PC-9 (cell line): ENCODE data around the gene UBTF. TPM values are rescaled to one million over a fixed set of nuclear protein-coding genes. Genes with fewer than 3 reads are reported as not detected.

ENCODE experiments used
- BruUV-seq: library from RNA; stranded (reverse); fragments of 400-500 nt; replicated peaks from 2 replicates; lab custom pipeline; 2021; lab: Mats Ljungman, UMichigan
- CTCF ChIA-PET: fragments of 300-600 bp; sonication (Branson Sonifier 250); formaldehyde crosslinking; loops from one replicate; lab custom pipeline; 2022; ENCODE audit warnings: antibody characterized with exemption; lab: Charles Lee
- POLR2A ChIA-PET: fragments of 300-600 bp; sonication (Branson Sonifier 250); formaldehyde crosslinking; loops from one replicate; lab custom pipeline; 2022; ENCODE audit warnings: antibody characterized with exemption; ENCODE audit not compliant: unreplicated experiment; lab: Charles Lee
- DNase-seq, 2 experiments: peaks; one replicate each; pipeline versions ENCODE4 v3.0.0 to v3.0.0-alpha.2; 2015 to 2022; ENCODE audit warnings: mixed read lengths in 1 of 2
- H2AFZ ChIP-seq: fragments of 200-600 bp; sonication (generic); 2 replicates; pipeline ENCODE4 v1.8.1; 2017; ENCODE audit warnings: antibody characterized with exemption
- H3F3A ChIP-seq: fragments of 200-600 bp; sonication (generic); 2 replicates; pipeline ENCODE4 v1.8.1; 2017; ENCODE audit warnings: antibody characterized with exemption, mild to moderate bottlenecking, low read depth; ENCODE audit not compliant: insufficient read depth
- H3K27ac ChIP-seq: fragments of 200-600 bp; sonication (generic); 2 replicates; pipeline ENCODE4 v1.6.1; 2016; ENCODE audit warnings: mixed run types
- H3K27me3 ChIP-seq: fragments of 200-600 bp; sonication (generic); 2 replicates; pipeline ENCODE4 v1.6.1; 2016; ENCODE audit warnings: low read depth, mixed run types; ENCODE audit not compliant: insufficient read depth
- H3K36me3 ChIP-seq: fragments of 200-600 bp; sonication (generic); 2 replicates; pipeline ENCODE4 v1.6.1; 2016; ENCODE audit warnings: low read depth, mixed run types
- H3K4me1 ChIP-seq: fragments of 200-600 bp; sonication (generic); replicated peaks from 2 replicates; pipeline ENCODE4 v1.6.1; 2016; ENCODE audit warnings: mixed run types; ENCODE audit not compliant: insufficient read depth
- H3K4me2 ChIP-seq: fragments of 200-600 bp; sonication (generic); 2 replicates; pipeline ENCODE4 v1.6.1; 2017; ENCODE audit warnings: mixed run types
- H3K4me3 ChIP-seq: fragments of 200-600 bp; sonication (generic); 2 replicates; pipeline ENCODE4 v1.6.1; 2016; ENCODE audit warnings: mixed run types
- H3K79me2 ChIP-seq: fragments of 200-600 bp; sonication (generic); 2 replicates; pipeline ENCODE4 v1.6.1; 2017; ENCODE audit warnings: low read depth, mixed run types
- H3K9me2 ChIP-seq: fragments of 200-600 bp; sonication (generic); 2 replicates; pipeline ENCODE4 v1.8.1; 2017; ENCODE audit warnings: mild to moderate bottlenecking; ENCODE audit not compliant: insufficient read depth
- H3K9me3 ChIP-seq: fragments of 200-600 bp; sonication (generic); 2 replicates; pipeline ENCODE4 v1.8.1; 2016; ENCODE audit warnings: low read depth; ENCODE audit not compliant: insufficient read depth
- H4K20me1 ChIP-seq: fragments of 200-600 bp; sonication (generic); 2 replicates; pipeline ENCODE4 v1.8.1; 2017; ENCODE audit not compliant: insufficient read depth
- EZH2 ChIP-seq: fragments of 200-600 bp; sonication (generic); IDR thresholded peaks from 2 replicates; pipeline ENCODE4 v1.8.0; 2017; ENCODE audit warnings: antibody characterized with exemption, low read depth
- intact Hi-C: fragments of 100-400 bp; cut with micrococcal nuclease; formaldehyde crosslinking; loops from one replicate; pipeline ENCODE4 v1.10.0; 2022; ENCODE audit not compliant: unreplicated experiment
- total RNA-seq: library from RNA; stranded (reverse); gene quantifications from 2 replicates; pipeline ENCODE4 v1.2.3, GENCODE V29; 2021
- TF ChIP-seq, protein P1 (sequence below): fragments of 200-600 bp; sonication (generic); conservative IDR thresholded peaks from 2 replicates; pipeline ENCODE4 v1.6.1; 2017; ENCODE audit warnings: mixed run types, antibody characterized with exemption, mild to moderate bottlenecking, moderate library complexity

UBTF gene
- total RNA-seq, 1 experiment from 2014 or later: 61.7 TPM

DNA sequence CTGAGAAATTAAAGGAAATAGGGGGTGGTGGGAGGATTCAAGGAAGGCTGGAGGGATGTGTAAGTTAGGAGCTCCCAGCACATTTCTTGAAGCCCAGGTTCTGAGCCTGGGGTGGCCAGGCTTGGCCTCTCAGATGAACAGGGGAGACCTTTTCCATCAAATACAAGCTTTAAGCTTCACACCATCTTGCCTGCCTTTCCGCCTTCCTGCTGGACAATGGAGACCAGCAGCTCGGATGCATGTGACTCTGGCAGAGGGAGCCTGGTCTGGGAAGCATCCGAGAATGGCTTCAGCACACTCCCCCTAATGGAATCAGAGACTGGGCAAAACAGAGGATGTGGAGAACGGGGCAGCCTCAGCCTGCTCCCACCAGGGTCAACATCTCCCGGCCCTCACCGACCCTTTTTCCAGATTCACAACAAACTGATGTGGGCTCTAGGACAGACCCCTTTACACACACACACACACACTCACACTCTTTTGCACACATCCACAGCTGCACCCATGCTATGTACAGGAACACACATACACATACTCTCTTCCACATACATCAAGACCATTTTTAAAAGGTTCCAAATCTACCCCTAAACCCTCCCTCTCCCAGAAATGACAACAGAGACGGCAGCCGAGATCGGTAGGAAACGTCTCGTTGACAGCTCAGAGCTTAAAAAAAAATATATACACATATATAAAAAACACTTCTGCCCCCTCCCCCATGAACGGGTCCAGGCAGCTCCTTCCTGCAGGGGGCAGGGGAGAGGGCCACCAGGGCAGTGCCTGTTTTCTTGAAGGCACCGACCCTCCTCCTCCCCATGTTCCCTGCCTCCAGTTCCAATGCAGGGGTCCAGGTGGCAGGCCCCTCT lies 13.3 kb downstream of the UBTF start:
- intact Hi-C loops: no loop called here
- Histone ChIP-seq H3K79me2 (peaks cover 6% of the 10 kb centered on the region; the same call in 1 of the 2 replicates), H3K27me3 (no peaks in the 10 kb centered on the region), H3K4me2 (no peak overlapping the region), H3K9me2 (no peaks in the 10 kb centered on the region), H3K27ac (no peak overlapping the region), H3K4me3 (no peak overlapping the region), H3K9me3 (no peaks in the 10 kb centered on the region), H4K20me1 (no peaks in the 10 kb centered on the region), H2AFZ (no peak overlapping the region), H3F3A (peaks cover 66% of the 10 kb centered on the region), H3K4me1 (peaks cover 42% of the 10 kb centered on the region), H3K36me3 (peaks cover 14% of the 10 kb centered on the region; the same call in 1 of the 2 replicates)
- no peak for DNase-seq
- POLR2A ChIA-PET: interaction anchor here (0.5 kb wide), 1 partner anchor 92 kb away, joined by 3 read pairs; no protein-coding TSS in a partner anchor
- TF ChIP-seq, protein P1, sequence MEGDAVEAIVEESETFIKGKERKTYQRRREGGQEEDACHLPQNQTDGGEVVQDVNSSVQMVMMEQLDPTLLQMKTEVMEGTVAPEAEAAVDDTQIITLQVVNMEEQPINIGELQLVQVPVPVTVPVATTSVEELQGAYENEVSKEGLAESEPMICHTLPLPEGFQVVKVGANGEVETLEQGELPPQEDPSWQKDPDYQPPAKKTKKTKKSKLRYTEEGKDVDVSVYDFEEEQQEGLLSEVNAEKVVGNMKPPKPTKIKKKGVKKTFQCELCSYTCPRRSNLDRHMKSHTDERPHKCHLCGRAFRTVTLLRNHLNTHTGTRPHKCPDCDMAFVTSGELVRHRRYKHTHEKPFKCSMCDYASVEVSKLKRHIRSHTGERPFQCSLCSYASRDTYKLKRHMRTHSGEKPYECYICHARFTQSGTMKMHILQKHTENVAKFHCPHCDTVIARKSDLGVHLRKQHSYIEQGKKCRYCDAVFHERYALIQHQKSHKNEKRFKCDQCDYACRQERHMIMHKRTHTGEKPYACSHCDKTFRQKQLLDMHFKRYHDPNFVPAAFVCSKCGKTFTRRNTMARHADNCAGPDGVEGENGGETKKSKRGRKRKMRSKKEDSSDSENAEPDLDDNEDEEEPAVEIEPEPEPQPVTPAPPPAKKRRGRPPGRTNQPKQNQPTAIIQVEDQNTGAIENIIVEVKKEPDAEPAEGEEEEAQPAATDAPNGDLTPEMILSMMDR: no peak
- no peak for TF ChIP-seq EZH2
- CTCF ChIA-PET: interaction anchor here (0.5 kb wide), 1 partner anchor 59 kb away, joined by 3 read pairs; no protein-coding TSS in a partner anchor
- no TSS peak for BruUV-seq

DNA sequence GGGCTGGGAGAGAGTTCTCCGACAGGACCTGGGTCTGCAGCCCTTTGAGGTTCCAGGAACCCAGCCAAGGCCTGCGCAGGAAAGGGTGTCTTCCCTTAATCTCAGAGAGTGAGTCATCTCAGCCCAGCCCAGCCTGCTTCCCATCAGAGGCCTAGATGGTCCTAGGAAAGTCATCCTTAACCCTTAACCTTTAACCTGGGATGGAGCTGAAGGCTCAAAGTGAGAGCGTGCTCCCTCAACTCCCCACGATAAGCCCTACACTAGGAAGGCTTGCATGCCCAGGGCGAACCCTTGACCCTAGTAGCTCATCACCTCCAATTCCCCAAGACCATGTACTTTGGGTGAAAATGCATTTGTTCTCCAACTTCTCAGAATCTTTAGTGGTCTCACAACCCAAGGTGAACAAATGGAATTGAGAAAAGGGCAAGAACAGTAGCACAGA lies 15.0 kb downstream of the UBTF start:
- Histone ChIP-seq H3K27ac (peak overlapping the region; percentile 22; the same call in 1 of the 2 replicates), H3F3A (peaks cover 63% of the 10 kb centered on the region), H3K9me3 (no peaks in the 10 kb centered on the region), H3K36me3 (peaks cover 4% of the 10 kb centered on the region; the same call in 1 of the 2 replicates), H2AFZ (no peak overlapping the region), H3K4me3 (no peak overlapping the region), H3K27me3 (no peaks in the 10 kb centered on the region), H3K9me2 (no peaks in the 10 kb centered on the region), H4K20me1 (no peaks in the 10 kb centered on the region), H3K79me2 (peaks cover 12% of the 10 kb centered on the region; the same call in 1 of the 2 replicates), H3K4me2 (no peak overlapping the region), H3K4me1 (peaks cover 44% of the 10 kb centered on the region)
- ChIA-PET POLR2A (no interaction called here), CTCF (interaction anchor here (0.6 kb wide), 2 partner anchors 17 to 20 kb away, joined by 3 to 10 read pairs; no protein-coding TSS in a partner anchor)
- intact Hi-C loops: no loop called here
- no peak for DNase-seq
- TF ChIP-seq, protein P1: no peak
- TF ChIP-seq EZH2: no peak
- no TSS peak for BruUV-seq

DNA sequence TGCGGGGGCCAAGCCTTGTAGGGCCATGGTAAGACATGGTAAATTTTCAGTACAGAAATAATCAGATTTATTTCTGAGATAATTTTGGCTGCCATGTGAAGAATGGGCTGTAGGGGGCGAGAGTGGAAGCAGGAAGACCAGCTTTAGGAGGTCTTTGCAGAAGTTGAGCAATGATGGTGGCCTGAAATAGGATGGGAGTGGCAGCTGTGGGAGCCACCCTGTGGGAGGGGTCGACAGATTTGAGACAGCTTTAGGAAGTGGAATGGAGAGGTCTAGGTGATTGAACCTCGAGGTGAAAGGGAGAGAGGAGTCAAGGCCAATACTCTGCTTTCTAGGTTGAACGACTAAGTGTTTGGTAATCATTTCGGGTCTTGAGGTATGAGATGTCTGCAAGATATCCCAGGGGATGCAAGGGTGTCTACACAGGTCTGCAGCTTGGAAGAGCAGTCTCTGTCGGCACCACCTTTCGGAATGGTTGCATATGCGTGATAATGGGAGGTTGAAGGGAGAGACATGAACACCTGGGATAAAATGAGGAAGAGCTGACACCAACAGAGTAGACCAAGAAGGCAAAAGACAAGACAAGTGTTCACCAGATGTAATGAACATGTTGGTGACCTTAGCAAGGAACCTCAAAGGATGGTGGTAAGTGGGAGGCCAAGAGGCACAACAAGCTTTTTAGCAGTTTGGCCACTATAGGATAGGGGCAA lies 15.6 kb downstream of the UBTF start:
- ChIA-PET CTCF (interaction anchor here (0.6 kb wide), 2 partner anchors 18 to 21 kb away, joined by 3 to 10 read pairs; no protein-coding TSS in a partner anchor), POLR2A (no interaction called here)
- Histone ChIP-seq H3K4me3 (no peak overlapping the region), H3K27me3 (no peaks in the 10 kb centered on the region), H3K9me2 (no peaks in the 10 kb centered on the region), H3K79me2 (peaks cover 14% of the 10 kb centered on the region), H3K9me3 (no peaks in the 10 kb centered on the region), H3F3A (peaks cover 57% of the 10 kb centered on the region), H3K4me1 (peaks cover 38% of the 10 kb centered on the region), H2AFZ (no peak overlapping the region), H3K27ac (no peak overlapping the region), H3K36me3 (no peaks in the 10 kb centered on the region), H4K20me1 (no peaks in the 10 kb centered on the region), H3K4me2 (no peak overlapping the region)
- no TSS peak for BruUV-seq
- TF ChIP-seq, protein P1: peak; percentile 88
- no peak for TF ChIP-seq EZH2
- intact Hi-C loops: no loop called here
- DNase-seq: peak in 1 of 2 experiments; percentile 50
